HepG2 (cell line): ENCODE results near the gene RBPJ. TPM values are rescaled to one million over a fixed set of nuclear protein-coding genes. Genes with fewer than 3 reads are reported as not detected.

ENCODE experiments used
- ATAC-seq: fragments of 200-7000 bp; cut with Tn5 transposase; 3 replicates; pipeline ENCODE4 v1.9.1; 2020; ENCODE audit warnings: mild to moderate bottlenecking, moderate library complexity
- BruUV-seq: library from RNA; stranded (reverse); fragments of 400-500 nt; replicated peaks from 2 replicates; lab custom pipeline; 2021; lab: Mats Ljungman, UMichigan
- CTCF ChIA-PET: fragments of 300-600 bp; formaldehyde crosslinking; extraction: SDS; loops from one replicate; lab custom pipeline; 2021; ENCODE audit warnings: low total read pairs, inconsistent platforms, low intra/inter-chr PET ratio; lab: Yijun Ruan, JAX
- POLR2A ChIA-PET: fragments of 350-600 bp; sonication (Branson Sonifier 250); formaldehyde crosslinking; loops from one replicate; lab custom pipeline; 2020; ENCODE audit warnings: antibody characterized with exemption, inconsistent platforms; lab: Yijun Ruan, JAX
- DNase-seq: peaks from one replicate; pipeline ENCODE4 v3.0.0-alpha.2; 2015; ENCODE audit warnings: low spot score
- FAIRE-seq: peaks from 3 replicates; lab custom pipeline; 2011; peaks lifted over from hg19 to GRCh38; lab: Jason Lieb, UNC
- H2AFZ ChIP-seq: one replicate; pipeline ENCODE4 v1.6.1; 2011; ENCODE audit warnings: low read length, inconsistent platforms
- H3K27ac ChIP-seq: fragments of 300-600 bp; 3 replicates; pipeline ENCODE4 v1.8.0; 2011; ENCODE audit warnings: mixed run types, mild to moderate bottlenecking, mixed read lengths, low read length, inconsistent platforms; ENCODE audit not compliant: insufficient read depth; ENCODE audit errors: extremely low read length
- H3K27me3 ChIP-seq, 2 experiments: fragments of 200-600 bp in 1 of 2; 2 replicates in 1 of 2; 3 replicates in 1 of 2; pipeline versions ENCODE4 v1.6.0 to v1.8.0; 2011; ENCODE audit warnings: low read length in 2 of 2, mild to moderate bottlenecking in 2 of 2, moderate library complexity in 2 of 2, inconsistent platforms in 1 of 2; ENCODE audit not compliant: insufficient read depth in 2 of 2, control insufficient read depth in 1 of 2
- H3K36me3 ChIP-seq, 2 experiments: fragments of 200-600 bp in 1 of 2; replicated peaks in 1 of 2; 2 replicates in 1 of 2; 3 replicates in 1 of 2; pipeline versions ENCODE4 v1.5.1 to v1.8.0; 2011; ENCODE audit warnings: low read length in 2 of 2, inconsistent platforms in 1 of 2; ENCODE audit not compliant: insufficient read depth in 2 of 2, control insufficient read depth in 1 of 2
- H3K4me1 ChIP-seq: 2 replicates; pipeline ENCODE4 v1.5.1; 2012; ENCODE audit warnings: low read length, inconsistent platforms; ENCODE audit not compliant: insufficient read depth
- H3K4me2 ChIP-seq: 2 replicates; pipeline ENCODE4 v1.6.0; 2011; ENCODE audit warnings: low read depth, low read length, inconsistent platforms
- H3K4me3 ChIP-seq, 3 experiments: fragments of 200-600 bp in 1 of 3; sonication (generic), shearing (Covaris generic) in 1 of 3; replicated peaks in 1 of 3; 2 replicates each; pipeline ENCODE4 v1.5.1; 2011 to 2016; ENCODE audit warnings: low read length in 3 of 3, inconsistent platforms in 2 of 3, low read depth in 2 of 3, mild to moderate bottlenecking in 2 of 3, control low read depth in 1 of 3, mixed read lengths in 1 of 3; ENCODE audit not compliant: insufficient read depth in 1 of 3
- H3K79me2 ChIP-seq: one replicate; pipeline ENCODE4 v1.6.1; 2011; ENCODE audit warnings: low read length, inconsistent platforms; ENCODE audit not compliant: insufficient read depth
- H3K9ac ChIP-seq: 2 replicates; pipeline ENCODE4 v1.6.0; 2011; ENCODE audit warnings: mild to moderate bottlenecking, low read depth, low read length, inconsistent platforms; ENCODE audit not compliant: insufficient read depth
- H3K9me3 ChIP-seq: 2 replicates; pipeline ENCODE4 v1.5.1; 2012; ENCODE audit warnings: mild to moderate bottlenecking, low read length
- H4K20me1 ChIP-seq: 2 replicates; pipeline ENCODE4 v1.6.0; 2011; ENCODE audit warnings: inconsistent platforms, mild to moderate bottlenecking, low read length, moderate library complexity; ENCODE audit not compliant: insufficient read depth
- CREB1 ChIP-seq, 2 experiments: fragments of 450-650 bp in 1 of 2; IDR thresholded peaks; 2 replicates each; pipeline ENCODE4 v1.6.1; 2016 to 2017; ENCODE audit warnings: control low read depth in 1 of 2, mild to moderate bottlenecking in 1 of 2, missing compliant biosample characterization in 1 of 2, missing genetic modification characterization in 1 of 2
- GATAD2A ChIP-seq: IDR thresholded peaks from 2 replicates; pipeline ENCODE4 v1.6.1; 2016
- NFE2 ChIP-seq: sonication (generic); formaldehyde crosslinking; IDR thresholded peaks from 2 replicates; pipeline ENCODE4 v1.4.0; 2020; ENCODE audit warnings: missing genetic modification reagents
- RFXAP ChIP-seq: sonication (generic); formaldehyde crosslinking; IDR thresholded peaks from 2 replicates; pipeline ENCODE4 v1.4.0; 2020; ENCODE audit warnings: missing genetic modification reagents, borderline replicate concordance
- ZBTB3 ChIP-seq: sonication (generic); formaldehyde crosslinking; IDR thresholded peaks from 2 replicates; pipeline ENCODE4 v1.4.0; 2020; ENCODE audit warnings: low read depth, mild to moderate bottlenecking, moderate library complexity, missing genetic modification reagents, borderline replicate concordance
- ZNF75D ChIP-seq: sonication (generic); formaldehyde crosslinking; IDR thresholded peaks from 2 replicates; pipeline ENCODE4 v1.8.1; 2023; ENCODE audit warnings: missing genetic modification reagents, mild to moderate bottlenecking, borderline replicate concordance
- WGBS: methylation state at CpG from one replicate; pipeline ENCODE4 v1.1.6; 2017; ENCODE audit warnings: low lambda C conversion rate; 5-methylcytosine and 5-hydroxymethylcytosine counted together
- in situ Hi-C: cut with HindIII; loops from 2 replicates; pipeline ENCODE4 v1.10.0; 2017; ENCODE audit warnings: low pct_unique_long_range_greater_than_20kb; ENCODE audit not compliant: extremely low pct_ligation_motif_present
- intact Hi-C: fragments of 100-400 bp; cut with micrococcal nuclease; formaldehyde crosslinking; loops from one replicate; pipeline ENCODE4 v1.10.0; 2022; ENCODE audit not compliant: unreplicated experiment
- polyA plus RNA-seq, 8 experiments: library from polyadenylated mRNA; depleted of rRNA in 3 of 8; stranded (reverse) in 7 of 8; unstranded in 1 of 8; fragments of >200 nt; fragmentation: Illumina TruSeq in 4 of 8; extraction: Trizol in 4 of 8; gene quantifications; 2 replicates each; pipeline versions ENCODE4 v1.2.1 to v1.2.3, GENCODE V29; 2011 to 2016; ENCODE audit warnings: low read depth in 4 of 8, missing spikeins in 1 of 8, mixed read lengths in 1 of 8; ENCODE audit not compliant: insufficient read depth in 1 of 8
- total RNA-seq, 5 experiments: library from RNA; depleted of rRNA; stranded (reverse); fragments of >200 nt; fragmentation: Illumina TruSeq; extraction: Trizol; gene quantifications; 2 replicates each; pipeline ENCODE4 v1.2.3, GENCODE V29; 2016; ENCODE audit warnings: low read depth in 1 of 5
- TF ChIP-seq, protein P1 (sequence below): sonication (generic); formaldehyde crosslinking; IDR thresholded peaks from 2 replicates; pipeline ENCODE4 v1.4.0; 2020; ENCODE audit warnings: missing genetic modification reagents

The RBPJ gene
- total and polyA plus RNA-seq, 2 of the 13 experiments (the other 11 are each of a cell fraction or from before 2014, with no cell fraction given): 25.9 to 33.2 TPM

DNA sequence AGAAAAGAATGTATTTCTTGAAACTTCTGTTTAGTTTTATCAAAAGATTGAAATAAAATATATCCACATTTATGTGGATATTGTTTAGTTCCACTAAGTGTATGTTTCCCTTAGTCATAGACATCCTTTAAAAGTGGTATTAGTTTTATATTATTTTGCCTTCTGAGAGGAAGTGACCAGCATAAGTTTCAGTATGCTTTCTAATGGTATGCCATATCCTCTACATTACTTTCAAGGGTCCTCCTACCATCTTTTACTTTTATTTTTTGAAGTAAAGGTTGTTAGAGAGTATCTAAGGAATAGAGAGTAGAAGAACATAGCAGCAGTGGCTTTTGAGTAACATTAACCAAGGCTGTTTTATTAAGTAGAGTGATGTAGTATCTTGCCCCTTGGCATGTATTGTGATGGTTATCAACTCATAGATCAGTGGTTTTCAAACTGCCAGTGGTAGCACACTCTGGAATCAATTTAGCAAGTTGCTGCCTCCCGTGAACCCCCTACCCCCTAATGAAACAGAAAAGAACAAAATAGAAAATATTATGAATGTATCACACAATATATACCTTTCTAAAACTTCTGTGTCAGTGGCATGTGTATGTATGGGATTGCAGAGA is 44.8 kb downstream of the RBPJ start:
- intact Hi-C loops: no loop called here
- 100% methylated on average over 1 of the region's 1 CpG for WGBS

More for the DNA sequence above, 44.8 kb downstream of the RBPJ start:
- ChIA-PET POLR2A (no interaction called here), CTCF (interaction anchor here (0.5 kb wide), 1 partner anchor 36 kb away, joined by 3 read pairs; no protein-coding TSS in a partner anchor)
- Histone ChIP-seq H2AFZ (no peak overlapping the region), H3K4me3 (no peak overlapping the region), H3K27me3 (no peaks in the 10 kb centered on the region), H3K79me2 (peaks cover 66% of the 10 kb centered on the region), H3K9ac (no peak overlapping the region), H4K20me1 (peaks cover 38% of the 10 kb centered on the region), H3K4me2 (no peak overlapping the region), H3K9me3 (no peaks in the 10 kb centered on the region), H3K4me1 (peaks cover 23% of the 10 kb centered on the region), H3K36me3 (no peaks in the 10 kb centered on the region; a peak in 1 of 5 replicates), H3K27ac (no peak overlapping the region)
- TF ChIP-seq CREB1 (IDR thresholded peaks at IDR 0.05) (no peak), CREB1 (CRISPR knock-in tag; IDR thresholded peaks at IDR 0.05) (no peak), RFXAP (CRISPR knock-in tag) (no peak), GATAD2A (CRISPR knock-in tag) (no peak), ZBTB3 (CRISPR knock-in tag) (no peak), ZNF75D (no peak), NFE2 (CRISPR knock-in tag) (no peak)
- TF ChIP-seq, protein P1, sequence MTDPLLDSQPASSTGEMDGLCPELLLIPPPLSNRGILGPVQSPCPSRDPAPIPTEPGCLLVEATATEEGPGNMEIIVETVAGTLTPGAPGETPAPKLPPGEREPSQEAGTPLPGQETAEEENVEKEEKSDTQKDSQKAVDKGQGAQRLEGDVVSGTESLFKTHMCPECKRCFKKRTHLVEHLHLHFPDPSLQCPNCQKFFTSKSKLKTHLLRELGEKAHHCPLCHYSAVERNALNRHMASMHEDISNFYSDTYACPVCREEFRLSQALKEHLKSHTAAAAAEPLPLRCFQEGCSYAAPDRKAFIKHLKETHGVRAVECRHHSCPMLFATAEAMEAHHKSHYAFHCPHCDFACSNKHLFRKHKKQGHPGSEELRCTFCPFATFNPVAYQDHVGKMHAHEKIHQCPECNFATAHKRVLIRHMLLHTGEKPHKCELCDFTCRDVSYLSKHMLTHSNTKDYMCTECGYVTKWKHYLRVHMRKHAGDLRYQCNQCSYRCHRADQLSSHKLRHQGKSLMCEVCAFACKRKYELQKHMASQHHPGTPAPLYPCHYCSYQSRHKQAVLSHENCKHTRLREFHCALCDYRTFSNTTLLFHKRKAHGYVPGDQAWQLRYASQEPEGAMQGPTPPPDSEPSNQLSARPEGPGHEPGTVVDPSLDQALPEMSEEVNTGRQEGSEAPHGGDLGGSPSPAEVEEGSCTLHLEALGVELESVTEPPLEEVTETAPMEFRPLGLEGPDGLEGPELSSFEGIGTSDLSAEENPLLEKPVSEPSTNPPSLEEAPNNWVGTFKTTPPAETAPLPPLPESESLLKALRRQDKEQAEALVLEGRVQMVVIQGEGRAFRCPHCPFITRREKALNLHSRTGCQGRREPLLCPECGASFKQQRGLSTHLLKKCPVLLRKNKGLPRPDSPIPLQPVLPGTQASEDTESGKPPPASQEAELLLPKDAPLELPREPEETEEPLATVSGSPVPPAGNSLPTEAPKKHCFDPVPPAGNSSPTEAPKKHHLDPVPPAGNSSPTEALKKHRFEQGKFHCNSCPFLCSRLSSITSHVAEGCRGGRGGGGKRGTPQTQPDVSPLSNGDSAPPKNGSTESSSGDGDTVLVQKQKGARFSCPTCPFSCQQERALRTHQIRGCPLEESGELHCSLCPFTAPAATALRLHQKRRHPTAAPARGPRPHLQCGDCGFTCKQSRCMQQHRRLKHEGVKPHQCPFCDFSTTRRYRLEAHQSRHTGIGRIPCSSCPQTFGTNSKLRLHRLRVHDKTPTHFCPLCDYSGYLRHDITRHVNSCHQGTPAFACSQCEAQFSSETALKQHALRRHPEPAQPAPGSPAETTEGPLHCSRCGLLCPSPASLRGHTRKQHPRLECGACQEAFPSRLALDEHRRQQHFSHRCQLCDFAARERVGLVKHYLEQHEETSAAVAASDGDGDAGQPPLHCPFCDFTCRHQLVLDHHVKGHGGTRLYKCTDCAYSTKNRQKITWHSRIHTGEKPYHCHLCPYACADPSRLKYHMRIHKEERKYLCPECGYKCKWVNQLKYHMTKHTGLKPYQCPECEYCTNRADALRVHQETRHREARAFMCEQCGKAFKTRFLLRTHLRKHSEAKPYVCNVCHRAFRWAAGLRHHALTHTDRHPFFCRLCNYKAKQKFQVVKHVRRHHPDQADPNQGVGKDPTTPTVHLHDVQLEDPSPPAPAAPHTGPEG (CRISPR knock-in tag): no peak
- in situ Hi-C loops: no loop called here
- ATAC-seq: no peak
- no peak for DNase-seq
- FAIRE-seq: no peak
- BruUV-seq: no TSS peak
